HG02623 (cell line): ENCODE measurements around the gene FBXO3.

Experiments used
- ATAC-seq: cut with Tn5 transposase; IDR thresholded peaks from one replicate; pipeline ENCODE4 v1.9.1; 2021; ENCODE audit warnings: moderate library complexity; ENCODE audit not compliant: unreplicated experiment

FBXO3 gene

DNA sequence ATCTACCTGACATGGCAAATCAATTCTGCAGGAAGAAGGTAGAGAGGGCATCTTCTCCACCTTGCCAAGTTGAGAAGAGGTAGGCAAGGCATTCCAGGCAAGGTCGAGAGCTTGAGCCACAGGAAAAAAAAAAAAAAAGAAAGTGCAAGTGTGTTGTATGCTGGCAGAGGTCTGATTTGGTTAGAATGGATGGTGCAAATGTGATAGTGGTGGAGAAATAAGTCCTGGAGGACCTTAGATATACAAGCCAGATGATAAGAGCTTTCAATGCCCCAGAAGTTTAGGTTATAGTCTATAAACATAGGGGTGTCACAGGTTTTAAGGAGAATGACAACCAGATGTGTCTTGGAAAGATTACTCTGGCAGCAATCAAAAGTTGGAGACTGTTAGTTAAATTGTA is 1.4 kb downstream of the FBXO3 start:
- no peak for ATAC-seq

DNA sequence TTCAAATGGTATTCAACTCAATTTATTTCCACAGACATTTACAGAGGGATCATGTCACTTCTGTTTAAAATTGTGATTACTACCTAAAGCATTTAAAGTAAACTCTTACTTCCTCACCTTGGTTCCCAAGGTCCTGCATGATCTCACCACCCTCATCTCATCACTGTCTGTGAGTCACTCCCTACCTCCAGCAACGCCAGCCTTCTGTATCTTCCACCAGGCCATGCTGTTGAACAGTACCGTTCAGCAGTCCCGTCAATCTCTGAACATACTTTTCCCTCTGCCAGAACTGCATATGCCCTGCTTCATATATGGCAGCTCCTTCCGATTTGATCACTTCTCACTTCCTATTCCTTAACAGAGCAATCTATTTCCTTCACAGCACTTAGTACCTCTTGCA is 2.0 kb downstream of the FBXO3 start:
- no peak for ATAC-seq

DNA sequence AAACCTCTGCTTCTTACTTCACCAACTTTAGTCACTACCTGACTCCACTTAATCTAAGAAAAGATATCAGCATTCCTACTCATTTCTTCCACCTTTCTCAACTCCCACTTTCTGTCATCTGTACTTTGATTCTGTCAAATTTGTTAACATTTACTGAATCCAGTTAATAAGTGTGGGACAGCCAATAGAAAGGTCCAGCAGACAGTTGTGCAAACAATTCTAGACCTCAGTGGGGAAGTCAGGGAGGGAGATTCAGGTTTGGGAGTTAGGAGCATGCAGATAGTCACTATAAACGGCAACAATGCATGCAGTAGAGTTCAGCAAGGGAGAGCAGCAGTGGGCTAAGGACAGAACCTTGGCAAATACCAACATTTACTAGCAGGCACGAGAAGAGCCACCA is 4.1 kb downstream of the FBXO3 start:
- ATAC-seq = no peak

DNA sequence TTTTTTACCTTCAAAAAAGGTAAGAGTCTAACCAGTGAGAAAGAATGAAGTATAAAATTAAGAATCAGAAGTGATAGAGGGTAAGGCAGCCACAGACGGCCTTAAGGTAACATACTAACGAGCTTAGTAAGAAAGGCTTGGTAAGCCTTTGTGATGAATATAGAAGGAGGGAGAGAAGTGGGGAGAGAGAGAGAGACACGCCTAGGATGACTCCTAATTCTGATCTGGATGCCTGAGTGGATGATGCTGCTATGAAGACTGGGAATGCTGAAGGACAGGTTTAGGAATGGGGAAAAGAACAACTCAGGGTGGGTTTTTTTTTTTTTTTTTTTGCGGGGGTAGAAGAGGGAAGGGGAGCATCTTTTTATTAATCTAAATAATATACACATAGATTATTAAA is 4.8 kb downstream of the FBXO3 start:
- ATAC-seq = no peak

DNA sequence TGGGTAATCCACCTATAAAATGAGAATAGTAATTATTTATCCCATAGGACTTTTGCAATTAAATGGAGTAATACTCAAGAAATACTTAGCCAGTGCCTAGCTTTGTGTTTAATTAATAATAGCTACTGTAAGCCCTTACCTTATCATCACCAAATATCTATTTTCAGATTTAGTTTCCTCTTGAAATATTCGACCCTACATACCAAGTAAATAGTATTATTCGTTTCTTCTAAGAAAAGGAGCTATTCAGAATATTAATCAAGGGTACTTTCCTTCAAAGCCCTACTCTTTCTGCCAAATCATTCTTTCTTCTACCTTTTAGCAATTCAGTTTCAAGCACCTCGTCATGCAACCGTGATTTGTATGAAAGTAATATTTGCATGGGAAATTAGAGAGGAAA is 6.7 kb downstream of the FBXO3 start:
- ATAC-seq = no peak

DNA sequence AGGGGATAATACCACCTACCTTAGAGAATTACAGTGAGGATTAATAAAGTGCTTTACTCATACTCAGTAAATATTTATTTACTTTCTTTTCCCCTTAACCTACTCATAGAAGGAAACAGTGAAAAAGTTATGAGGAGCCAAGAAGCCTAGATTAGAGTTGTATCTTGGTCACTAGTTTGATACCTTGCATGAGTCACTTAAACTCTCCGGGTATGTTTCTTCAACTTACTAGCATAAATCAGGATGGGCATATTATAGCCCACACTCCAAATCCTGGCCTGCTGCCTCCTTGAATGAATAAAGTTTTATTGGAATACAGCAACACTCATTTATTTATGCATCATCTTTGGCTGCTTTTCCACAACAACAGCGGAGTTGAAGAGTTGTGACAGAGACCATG is 8.2 kb downstream of the FBXO3 start:
- ATAC-seq = no peak

DNA sequence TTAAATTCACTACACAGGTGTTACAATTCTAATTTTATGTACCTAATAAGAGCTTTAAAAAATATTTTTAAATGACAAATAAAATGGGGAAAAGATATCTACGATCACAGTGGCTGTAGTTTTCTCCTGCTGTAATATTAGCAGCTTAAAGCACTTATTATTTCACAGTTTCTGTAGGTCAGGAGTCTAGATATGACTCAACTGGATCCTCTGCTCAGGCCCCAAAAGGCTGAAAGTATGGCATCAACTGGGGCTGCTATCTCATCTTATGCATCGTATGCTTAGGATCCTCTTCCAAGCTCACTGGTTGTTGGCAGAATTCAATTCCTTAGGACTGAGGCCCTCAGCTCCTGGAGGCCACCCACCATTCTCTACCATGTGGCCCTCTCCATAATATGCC is 12.8 kb downstream of the FBXO3 start:
- peak; percentile 67 for ATAC-seq

DNA sequence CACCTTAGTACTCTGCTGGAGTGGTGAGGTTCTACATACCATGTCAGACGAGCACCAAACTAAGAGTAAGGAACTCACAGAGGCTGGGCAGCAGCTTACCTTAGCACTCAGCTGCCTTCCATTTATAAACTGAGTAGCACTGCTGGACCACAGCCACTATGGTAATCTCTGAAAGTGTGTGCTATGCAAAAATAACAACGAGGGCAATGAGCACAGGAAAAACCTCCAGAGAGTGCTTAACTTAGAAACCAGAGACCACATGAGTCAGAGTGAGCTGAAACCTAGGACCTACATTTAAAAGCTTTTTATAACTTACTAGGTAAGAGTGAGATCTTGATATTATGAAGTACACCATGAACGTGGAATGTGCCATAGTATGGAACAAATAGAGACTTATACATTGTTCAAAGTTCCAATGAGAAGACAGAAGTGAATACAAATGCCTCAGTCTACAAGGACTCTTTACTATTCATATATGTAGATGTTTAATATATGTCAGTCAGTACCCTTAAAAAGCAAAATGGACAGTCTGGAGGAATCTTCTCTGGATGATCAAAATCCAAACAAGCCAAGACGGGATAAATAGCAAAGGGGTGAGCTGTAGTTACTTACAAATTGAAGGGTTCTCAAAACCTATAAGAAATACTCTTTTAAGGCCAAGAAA is 20.9 kb downstream of the FBXO3 start:
- peak; percentile 99 for ATAC-seq

DNA sequence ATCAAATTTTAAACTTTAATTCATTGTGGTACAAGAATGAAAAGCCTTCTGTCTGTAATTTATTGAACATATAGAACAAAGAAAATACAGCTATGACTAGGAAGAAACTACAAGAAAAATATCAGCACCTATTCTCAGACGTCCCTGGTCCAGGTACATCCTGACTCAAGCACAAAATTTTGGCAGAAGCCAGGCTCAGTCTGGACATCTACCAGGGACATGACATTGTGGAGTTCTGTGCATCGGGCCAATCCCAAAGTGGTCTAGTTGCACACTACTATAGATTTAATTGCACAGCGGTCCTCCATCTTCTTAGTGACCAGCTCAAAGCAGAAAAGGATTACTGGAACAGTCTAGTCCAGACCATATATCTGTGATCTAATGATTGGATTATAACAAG is 22.4 kb downstream of the FBXO3 start:
- ATAC-seq = no peak

DNA sequence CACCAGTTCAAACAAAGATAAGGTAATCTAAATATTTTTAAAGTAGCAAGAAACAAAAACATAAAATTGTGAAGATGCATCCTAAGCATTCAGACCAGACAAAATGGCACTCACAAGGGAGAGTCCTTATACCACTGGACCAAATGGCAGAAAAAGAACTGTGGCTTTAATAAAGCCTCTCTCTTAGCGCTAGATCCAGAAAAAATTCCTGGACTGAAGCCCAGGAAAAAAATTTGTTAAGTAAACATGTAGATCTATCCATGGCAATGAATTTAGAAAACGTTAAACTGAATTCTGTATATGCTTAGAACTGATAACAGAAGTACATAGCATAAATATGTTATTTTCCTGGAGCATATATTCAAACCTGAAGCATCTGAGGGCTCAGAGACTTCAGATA is 26.3 kb downstream of the FBXO3 start:
- ATAC-seq = no peak

DNA sequence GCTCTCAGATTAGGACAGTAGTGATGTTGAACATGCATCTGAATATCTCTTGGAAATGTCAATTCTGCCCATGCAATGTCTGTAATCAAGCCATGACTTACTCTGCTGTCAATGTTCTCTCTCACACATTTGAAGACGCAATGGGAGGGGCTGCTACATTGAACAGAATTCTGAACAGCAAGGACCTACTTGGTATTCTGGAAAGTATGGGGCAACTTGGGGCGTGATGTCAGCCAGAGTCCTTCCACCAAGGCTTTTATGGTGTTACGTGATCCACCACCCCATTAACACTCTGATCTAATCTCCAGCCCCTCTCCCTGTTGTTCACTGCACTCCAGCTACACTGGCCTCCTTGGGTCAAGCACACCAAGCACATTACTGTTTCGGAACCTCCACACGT is 31.0 kb downstream of the FBXO3 start:
- ATAC-seq = no peak

DNA sequence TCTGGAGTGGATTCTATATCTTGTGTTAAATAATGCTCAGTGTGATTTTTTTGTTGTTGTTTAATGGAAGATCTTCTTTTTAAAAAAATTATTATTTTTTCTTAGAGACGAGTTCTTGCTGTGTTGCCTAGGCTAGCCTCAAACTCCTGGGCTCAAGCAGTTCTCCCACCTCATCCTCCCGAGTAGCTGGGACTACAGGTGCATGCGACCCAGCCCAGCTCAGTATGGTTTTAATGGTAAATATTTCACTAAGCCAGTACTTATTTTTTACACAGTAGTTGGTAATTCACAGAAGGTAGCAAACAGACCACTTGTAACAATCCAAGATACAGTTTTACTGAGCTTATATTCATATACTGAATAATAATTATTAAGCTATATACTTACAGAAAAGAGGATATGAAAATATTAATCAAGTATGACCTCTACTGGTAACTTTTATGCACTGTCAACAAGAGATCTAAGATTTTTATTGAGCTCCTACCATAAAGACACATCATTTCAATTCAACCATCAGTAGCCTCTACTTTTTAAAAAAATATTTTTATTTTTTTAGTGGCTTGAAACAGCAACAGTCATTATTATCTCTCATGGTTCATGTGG is 32.0 kb downstream of the FBXO3 start:
- no peak for ATAC-seq

DNA sequence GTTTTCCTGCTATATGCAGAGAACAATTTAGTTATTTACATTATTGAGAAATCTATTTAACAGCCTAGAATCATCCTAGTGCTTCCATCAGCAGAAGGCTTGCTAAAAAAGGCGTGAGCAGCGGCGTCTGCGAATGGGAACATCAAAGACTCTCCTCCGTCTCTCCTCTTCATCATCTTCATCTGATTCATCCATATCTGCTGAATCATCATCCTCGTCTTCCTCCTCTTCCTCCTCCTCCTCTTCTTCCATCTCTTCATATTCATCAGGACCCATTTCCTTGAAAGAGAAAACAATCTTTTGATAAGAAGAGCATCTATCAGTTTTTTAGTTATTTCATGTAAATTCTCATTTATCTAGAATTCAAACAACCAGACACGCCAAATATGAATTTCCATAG is 32.5 kb downstream of the FBXO3 start:
- ATAC-seq = no peak

DNA sequence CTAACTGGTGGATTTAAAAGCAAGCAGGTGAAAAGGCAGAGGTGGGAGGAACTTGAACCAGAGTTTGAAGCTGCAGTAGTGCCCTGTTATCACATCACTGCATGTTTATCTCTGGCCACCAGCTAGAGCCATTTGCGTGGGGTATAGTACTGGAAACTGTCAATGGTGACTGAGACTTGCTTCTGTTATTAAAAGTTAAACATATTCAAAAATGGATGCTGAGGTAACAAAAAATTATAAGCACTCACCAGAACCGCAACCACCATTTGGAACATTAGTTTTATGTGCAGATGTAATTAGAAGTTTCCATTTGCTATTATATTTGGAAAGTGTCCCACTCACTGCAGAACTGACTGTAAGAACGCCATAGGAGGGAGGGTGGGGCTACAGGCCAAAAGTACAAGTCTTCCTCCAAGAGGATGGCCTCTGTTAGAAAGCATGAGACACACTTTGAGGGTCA is 36.9 kb downstream of the FBXO3 start:
- no peak for ATAC-seq

DNA sequence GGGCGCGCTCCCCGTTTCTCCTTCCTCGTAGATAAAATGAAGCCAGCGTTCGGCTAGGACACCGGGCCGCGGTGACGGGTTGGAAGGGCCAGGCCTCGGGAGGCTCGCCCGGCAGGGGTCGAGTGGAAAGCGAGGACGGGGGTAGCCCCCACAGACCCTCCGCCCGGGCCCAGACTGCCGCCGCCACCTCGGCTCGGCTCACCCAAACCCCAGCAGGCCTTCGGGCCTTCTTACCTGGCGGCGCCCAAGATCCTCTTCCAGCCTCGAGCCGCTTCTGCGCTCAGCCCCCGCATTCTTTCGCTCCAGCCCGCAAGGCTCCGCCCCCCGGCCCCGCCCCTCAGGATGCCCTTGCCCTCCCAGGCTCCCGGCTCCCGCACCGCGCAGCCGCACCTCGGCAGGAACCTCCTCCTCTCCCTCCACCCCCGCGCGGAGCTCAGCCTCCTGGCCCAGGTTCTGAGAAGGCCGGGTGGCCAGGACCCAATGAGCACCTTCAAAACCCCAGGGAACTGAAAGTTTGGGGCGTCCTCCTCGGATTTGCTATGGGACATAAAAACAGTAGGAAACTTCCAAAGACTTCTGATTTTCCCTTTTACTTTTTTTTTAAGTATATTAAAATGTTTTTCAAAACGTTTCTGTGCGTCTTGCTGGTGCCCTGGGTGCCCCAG is 38.0 kb downstream of the FBXO3 start, which contains the start of gene CD59:
CD59 (minus strand) TSS at position 276 of the 665 bp plus-strand sequence. CDS start 13,978 bp downstream, outside the sequence.
- peak; percentile 68 for ATAC-seq

DNA sequence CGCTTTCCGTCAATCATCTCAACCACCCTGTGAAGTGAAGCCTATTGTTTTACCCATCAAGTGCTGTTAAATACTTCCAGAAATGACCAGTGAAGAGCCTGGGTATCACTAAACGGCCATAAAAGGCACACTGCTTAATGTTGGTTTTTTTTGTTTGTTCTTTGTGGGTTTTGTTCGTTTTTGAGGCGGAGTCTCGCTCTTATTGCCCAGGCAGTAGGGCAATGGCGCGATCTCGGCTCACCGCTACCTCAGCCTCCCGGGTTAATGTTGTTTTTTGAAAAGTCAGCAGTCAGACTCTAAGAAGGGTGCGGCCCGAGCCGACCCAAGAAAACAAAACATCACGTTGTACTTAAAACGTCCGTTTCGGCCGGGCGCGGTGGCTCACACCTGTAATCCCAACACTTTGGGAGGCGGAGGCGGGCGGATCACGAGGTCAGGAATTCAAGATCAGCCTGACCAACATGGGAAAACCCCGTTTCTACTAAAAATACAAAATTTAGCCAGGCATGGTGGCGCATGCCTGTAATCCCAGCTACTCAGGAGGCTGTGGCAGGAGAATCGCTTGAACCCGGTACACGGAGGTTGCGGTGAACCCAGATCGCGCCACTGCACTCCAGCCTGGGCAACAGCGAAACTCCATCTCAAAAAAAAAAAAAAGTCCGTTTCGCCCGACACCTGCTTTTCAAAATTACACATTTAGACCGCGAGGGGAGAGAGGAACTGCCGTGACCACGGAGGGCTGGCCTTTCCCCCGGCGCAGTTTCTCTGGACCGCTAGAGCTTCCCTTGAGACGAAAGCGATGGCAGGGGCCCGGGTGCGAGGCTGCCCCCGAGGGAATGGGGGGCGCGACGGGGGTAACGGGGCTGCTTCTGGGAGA is 38.8 kb downstream of the FBXO3 start:
- ATAC-seq = peak; percentile 44

DNA sequence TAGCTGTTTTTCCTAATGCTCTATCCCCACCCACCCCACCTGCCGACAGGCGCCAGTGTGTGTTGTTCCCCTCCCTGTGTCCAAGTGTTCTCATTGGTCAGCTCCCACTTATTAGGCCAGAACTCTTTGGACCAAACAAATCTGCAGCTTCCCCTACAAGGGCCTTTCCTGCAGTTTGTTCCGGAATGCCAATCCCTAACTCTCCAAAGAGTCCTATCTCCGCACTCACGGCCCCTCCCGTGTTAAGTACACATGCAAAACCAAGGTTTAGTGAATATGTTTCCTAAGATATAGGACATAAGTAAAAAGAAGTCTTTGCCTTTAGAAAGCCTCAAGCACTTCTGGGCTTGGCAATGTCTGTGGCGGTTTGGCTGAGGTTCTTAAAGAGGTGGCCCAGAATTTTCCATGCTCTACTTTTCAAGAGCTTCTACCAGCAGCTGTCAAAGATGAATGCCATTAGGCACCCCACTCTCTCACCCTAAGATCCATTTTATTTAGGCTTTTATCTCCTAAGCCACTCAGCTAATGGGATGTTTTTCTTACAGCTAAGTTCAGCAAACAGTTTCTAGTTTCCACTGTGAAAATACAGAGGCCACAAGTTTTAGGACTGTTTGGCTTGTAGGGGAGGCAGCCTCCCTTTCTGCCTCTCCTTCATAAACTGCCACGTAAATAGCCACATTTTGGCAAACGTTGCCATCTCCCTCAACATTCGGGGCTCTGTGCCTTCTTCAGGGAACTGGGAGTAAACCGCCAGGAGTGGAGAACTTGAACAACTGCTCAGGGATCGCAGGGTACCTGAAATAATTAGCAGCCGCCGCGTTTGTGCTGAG is 39.7 kb downstream of the FBXO3 start:
- no peak for ATAC-seq

DNA sequence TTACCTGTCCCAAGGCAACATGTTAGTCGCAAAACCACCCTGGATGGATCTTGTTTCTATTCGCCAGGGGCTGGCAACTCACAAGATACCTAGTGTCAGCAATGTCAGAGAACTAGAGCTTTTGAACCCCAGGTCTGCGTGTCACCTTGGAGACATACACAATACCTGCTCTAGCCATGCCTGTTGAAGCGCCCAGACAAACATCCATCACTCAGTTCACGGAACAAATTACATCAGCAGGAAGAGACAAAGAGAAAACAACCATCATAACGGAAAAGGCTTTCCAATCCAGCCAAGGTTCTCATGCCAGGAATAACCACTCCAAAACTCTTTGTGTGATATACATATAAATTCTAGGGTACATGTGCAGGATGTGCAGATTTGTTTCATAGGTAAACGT is 40.3 kb downstream of the FBXO3 start:
- ATAC-seq = no peak

DNA sequence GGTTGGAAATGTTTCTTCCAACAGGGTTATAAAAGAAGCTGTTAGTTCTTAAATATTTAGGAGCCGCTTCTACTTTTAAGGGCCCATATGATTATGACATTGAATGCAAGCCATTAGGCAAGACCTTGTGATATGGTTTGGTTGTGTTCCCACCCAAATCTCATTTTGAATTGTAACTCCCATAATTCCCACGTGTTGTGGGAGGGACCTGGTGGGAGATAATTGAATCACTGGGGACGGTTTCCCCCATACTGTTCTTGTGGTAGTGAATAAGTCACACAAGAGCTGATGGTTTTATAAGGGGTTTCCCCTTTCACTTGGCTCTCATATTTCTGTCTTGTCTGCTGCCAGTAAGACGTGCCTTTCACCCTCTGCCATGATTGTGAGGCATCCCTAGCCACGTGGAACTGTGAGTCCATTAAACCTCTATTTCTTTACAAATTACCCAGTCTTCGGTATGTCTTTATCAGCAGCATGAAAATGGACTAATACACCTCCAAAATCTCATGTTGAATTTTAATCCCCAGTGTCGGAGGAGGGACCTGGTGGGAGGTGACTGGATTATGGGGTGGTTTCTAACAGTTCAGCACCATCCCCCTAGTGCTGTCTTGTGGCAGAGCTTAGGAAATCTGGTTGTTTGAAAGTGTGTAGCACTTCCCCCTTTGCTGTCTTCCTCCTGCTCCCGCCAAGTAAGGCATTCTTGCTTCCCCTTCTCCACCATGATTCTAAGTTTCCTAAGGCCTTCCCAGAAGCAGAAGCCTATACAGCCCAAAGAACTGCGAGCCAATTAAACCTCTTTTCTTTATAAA is 42.4 kb downstream of the FBXO3 start:
- ATAC-seq = no peak

DNA sequence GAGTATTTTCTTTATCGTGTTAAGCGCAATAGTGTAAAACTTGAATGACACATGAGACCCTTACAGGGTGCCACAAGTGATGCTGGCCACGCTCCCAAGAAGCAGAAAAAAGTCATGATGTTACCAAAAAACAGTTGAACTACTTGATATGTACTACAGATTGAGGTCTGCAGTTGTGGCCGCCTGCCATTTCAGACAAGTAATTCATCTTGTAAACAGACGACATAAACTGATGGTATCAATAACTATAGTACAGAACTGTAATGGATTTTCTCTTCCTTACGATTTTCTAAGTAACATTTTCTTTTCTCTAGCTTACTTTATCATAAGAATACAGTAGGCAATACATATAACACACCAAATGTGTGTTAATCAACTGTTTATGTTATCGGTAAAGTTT is 43.6 kb downstream of the FBXO3 start:
- ATAC-seq = no peak
